Hypothalamus (tissue), 51 donors: Measurements from ENCODE around the gene DRC3.

Source experiments
- DNase-seq, 51 donors: peaks; one replicate each; lab custom pipeline; 2025; lab: John Stamatoyannopoulos, UW

Gene DRC3

DNA sequence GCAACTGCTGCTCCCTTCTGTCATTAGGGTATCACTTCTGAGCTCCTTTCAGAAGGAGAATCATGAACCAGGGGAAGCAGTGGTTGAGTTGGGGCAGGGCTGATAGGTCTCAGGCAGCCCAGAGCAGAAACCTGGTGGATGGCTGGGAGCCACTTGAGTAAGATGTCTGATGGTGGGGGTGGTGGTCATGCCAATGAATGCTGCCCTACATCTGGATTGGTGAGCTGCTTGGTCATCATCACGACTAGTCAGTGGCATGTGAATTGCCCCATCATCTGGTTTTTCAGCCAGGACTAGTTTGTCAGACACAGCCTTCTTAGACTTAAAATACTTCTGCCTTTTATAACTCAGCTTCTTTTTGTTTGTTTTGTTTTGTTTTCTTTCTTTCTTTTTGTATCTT lies 69.1 kb downstream of the DRC3 start:
- no peak for DNase-seq

DNA sequence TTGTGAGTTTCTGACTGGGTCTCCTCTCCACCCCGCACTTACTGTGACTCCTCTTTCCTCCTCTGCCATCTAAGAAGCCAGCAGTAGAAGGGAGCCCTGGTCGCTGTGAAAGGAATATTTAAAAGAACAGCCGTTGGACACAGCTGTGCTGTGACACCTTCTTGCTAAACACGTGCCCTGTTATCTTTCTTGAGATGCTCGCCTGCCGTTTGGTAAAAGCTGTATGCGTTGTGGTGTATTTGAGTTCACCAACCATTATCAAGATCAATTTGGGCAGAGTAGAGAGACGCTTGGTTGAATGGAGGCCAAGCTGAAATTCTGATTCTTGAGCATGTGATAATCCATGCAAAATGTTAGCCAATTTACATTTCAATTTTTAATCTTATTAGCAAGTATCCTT lies 70.3 kb downstream of the DRC3 start:
- DNase-seq, result no peak

DNA sequence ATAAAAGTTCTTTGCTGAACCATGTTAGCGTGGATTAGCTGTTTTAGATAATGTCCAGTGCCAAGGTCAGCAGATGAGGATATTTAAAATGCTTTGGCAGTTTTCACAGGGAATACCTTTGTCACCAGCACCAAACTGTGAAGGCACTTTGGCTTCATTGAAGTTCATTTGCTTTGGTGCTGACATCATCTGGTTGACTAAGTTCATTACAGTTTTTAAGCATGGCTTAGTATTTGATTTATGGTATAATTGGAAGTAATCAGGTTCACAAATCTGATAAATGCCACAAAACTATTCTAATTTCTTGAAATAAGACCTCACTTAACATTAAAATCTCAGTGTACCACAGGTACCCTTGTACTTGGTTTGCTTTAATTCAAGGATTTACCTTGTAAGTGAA lies 70.8 kb downstream of the DRC3 start:
- DNase-seq, result no peak

DNA sequence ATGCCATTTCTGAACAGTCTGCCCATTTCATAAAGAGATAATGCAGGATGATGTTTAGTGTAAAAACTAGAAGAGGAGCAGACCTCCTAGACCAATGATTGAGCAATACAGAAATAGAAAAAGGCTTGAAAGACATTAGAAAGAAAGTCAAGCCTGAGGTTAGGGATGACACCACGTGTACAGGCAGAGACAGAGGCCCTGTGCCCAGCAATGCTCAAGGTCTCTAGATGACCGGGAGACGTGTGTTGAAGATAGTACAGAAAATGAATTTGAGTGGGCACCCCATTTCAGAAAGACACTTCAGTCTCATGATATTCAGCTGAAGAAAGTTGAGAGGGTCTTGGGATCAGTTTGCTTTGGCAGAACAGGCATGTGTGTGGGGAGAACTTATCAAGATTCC lies 71.9 kb downstream of the DRC3 start:
- no peak for DNase-seq

DNA sequence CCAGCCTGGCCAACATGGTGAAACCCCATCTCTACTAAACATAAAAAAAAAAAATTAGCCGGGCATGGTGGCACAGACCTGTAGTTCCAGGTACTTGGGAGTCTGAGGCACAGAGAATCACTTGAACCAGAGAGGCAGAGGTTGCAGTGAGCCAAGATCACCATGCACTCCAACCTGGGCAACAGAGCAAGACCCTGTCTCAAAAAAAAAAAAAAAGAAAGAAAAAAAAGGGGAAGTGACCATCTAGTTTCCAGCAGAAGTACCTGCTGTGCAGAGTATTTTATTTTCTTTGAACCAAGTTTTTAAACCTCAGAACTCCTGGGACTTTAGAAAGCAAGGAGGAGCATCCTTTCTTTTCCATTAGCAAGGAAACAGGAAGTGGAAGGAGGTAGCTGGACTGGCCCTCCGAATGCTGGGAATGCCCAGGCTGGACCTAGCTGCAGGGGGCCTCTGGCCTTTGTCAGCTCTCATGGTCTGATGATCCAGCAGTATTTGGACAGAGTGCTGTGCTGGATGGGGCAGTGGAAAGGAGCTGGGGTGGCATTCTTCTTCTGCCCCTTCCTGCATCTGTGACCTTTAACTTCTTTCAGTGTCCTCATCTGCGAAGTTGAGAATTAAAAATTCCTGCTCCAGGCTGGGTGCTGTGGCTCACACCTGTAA lies 73.2 kb downstream of the DRC3 start:
- DNase-seq, result no peak

DNA sequence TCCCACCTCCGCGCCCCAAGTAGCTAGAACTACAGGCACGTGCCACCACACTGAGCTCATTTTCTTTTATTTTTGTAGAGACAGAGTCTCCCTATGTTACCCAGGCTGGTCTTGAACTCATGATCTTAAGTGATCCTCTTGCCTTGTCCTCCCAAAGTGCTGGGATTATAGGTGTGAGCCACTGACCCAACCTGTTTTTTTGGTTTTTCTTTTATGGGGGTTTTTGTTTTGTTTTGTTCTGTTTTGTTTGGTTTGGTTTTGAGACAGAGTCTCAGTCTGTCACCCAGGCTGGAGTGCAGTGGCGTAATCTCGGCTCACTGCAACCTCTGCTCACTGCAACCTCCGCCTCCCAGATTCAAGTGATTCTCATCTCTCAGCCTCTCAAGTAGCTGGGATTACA lies 82.9 kb downstream of the DRC3 start:
- no peak for DNase-seq

DNA sequence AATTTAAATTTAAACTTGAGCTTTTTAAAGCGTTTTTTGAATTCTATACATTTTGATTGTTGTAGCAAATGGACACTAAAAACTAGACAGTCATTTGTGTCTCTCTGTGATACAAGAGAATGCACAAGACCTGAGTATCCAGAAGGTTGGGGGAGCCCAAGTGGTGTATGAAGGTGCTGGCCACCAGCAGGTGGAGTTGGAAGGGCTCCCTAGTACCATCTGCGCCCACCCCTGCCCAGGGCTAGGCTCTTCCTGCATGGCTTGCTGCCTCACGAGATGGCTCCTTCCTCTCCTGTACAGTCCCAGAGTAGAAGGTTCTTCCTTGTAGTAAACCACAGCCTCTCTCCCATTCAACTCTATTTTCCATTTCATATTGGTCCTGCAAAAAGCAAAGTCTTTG lies 83.6 kb downstream of the DRC3 start:
- no peak for DNase-seq

DNA sequence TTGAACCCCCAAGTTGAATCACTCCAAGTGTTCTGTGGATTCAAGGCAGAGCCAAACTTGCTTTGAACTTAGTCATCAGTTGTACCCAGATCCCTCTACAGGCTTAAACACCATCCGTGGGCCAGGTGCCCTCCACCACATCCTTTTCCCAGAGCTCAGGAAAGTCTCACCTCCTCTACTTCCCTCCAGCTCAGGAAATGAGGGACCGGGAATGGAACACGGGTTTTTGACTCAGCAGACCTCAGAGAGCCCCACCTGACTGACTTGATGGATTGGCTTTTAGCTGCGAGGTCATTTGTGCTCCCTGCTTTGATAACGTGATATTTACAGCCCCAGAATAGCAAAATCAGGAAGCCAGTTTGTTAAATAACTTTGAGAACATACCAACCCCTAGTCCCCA lies 86.6 kb downstream of the DRC3 start:
- no peak for DNase-seq

DNA sequence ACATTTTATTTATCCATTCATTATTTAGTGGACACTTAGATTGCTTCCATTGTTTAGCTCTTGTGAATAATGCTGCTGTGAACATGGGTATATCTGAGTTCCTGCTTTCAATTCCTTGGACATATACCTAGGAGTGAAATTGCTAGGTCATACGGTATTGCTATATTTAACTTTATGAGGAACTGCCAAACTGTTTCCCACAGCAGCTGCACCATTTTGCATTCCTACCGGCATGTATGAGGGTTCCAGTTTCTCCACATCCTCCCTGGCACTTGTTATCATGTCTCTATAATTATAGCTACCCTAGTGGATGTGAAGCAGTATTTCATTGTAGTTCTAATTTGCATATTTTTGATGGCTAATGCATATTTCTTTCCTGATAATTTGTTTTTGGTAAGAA lies 91.4 kb downstream of the DRC3 start:
- DNase-seq, result no peak

DNA sequence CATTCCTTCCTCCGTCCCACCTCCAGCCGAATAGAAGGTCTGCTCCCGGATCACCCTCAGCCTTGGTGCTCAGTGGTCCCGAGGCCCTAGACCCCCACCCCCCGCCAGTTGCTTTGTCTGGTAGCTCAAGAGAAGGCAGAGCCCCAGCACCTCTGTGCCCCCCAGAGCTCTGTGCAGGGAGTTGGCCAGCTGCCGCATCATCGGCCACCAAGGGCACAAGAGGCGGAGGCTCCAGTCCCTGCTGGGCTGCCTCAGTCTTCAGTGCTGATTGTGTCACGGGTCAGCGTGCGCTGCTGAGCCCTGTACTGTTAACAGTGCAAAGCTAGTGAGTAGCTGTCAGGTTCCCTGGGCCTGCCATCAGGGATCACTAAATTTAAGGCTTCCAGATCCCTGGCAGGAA lies 92.9 kb downstream of the DRC3 start:
- DNase-seq, result no peak
